ENCODE measurements around the gene GPD1.
"Not testable (repeated sequence)": the region's sequence is repeated elsewhere in the genome, so short reads cannot be mapped to it uniquely, and the experiment has no call there.

The GPD1 gene

DNA sequence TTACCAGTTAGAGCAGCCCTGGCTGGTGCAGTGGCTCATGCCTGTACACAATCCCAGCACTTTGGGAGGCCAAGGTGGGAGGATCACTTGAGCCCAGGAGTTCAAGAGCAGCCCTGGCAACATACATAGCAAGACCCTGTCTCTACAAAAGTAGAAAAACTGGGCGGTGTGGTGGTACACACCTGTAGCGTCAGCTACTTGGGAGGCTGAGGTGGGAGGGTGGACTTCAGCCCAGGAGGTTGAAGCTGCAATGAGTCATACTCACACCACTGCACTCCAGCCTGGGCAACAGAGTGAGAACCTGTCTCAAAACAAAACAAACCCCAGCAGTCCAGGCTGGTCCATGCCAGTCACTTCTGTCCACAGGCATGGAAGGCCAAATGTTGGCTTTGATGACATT, 15.6 kb downstream of the GPD1 start:
- in situ Hi-C loops (cut with HindIII; ENCODE audit: low sequenced_read_pairs) = no loop called here

GRCh38 chr12:50120521-50120920, 16.7 kb downstream of the GPD1 start:
- in situ Hi-C loops (cut with HindIII; ENCODE audit: low sequenced_read_pairs) = no loop called here

DNA sequence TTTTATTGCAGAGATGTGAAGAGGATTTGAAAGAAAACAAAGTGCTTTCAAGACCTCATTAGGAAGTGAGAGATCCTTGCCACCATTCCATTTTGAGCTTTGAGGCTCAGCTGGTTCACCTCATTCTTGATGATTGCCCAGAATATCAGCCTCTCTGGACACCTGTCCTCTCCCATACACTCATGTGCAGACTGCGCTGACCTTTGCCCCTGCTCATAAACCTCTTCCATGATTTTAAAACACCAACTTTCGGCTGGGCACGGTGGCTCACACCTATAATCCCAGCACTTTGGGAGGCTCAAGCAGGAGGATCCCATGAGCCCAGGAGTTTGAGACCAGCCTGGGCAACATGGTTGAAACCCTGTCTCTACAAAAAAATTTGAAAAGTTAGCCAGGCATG, 17.1 kb downstream of the GPD1 start:
- in situ Hi-C loops (cut with HindIII; ENCODE audit: low sequenced_read_pairs) = no loop called here

GRCh38 chr12:50121641-50122040, 17.8 kb downstream of the GPD1 start:
- in situ Hi-C loops (cut with HindIII; ENCODE audit: low sequenced_read_pairs) = no loop called here

DNA sequence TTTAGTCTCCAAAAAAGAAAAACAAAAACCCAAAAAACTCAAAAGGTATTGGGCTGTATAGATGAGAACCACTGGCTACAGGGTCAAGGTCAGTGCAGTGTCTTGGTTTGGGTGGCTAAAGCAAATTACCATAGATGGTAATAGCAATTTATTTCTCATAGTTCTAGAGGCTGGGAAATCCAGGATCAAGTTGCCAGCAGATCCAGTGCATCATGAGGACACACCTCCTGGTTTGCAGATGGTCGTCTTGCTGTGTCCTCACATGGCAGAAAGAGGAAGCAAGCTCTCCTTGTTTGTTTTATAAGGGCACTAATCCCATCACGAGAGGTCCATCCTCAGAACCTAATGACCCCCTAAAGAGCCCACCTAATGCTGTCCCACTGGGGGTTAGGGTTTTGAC, 19.4 kb downstream of the GPD1 start:
- in situ Hi-C loops (cut with HindIII; ENCODE audit: low sequenced_read_pairs) = no loop called here

- in situ Hi-C loops (cut with HindIII; ENCODE audit: low sequenced_read_pairs) = no loop called here
Observed at GRCh38 chr12:50127546-50127945, 23.7 kb downstream of the GPD1 start.

- in situ Hi-C loops (cut with HindIII; ENCODE audit: low sequenced_read_pairs) = no loop called here
Observed at GRCh38 chr12:50129290-50129689, 25.5 kb downstream of the GPD1 start.

DNA sequence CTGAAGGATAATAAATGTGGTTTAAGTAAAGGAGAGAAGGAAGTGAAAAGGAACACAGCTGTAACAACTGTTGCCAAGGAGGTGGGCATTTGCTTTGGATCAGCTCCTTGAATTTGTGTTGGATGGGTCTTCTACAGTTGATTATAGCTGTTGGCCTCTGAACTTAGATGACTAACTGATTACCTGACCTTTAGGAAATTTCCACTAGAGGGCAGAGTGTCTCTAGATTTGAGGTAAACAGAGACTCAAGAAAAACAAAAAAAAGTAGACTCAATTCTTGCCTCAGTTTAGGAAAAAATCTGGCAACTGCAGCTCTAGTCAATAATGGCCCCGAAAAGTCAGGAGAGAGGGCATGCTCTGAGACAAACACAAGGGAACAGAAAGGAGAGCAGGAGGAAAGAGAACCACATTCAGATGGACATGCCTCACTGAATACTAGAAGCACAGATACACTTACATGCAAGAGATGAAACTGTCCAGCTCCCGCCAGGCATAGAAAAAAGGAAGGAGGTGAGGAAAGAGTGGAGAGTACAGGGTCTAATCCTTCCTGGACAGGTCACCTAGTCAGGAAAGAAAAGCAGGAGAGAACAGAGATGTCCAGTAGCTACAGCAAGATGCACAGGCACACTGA, 28.8 kb downstream of the GPD1 start:
- in situ Hi-C loops (cut with HindIII; ENCODE audit: low sequenced_read_pairs) = no loop called here

GRCh38 chr12:50142993-50143392, 39.2 kb downstream of the GPD1 start:
- in situ Hi-C loops (cut with HindIII; ENCODE audit: low sequenced_read_pairs) = no loop called here

DNA sequence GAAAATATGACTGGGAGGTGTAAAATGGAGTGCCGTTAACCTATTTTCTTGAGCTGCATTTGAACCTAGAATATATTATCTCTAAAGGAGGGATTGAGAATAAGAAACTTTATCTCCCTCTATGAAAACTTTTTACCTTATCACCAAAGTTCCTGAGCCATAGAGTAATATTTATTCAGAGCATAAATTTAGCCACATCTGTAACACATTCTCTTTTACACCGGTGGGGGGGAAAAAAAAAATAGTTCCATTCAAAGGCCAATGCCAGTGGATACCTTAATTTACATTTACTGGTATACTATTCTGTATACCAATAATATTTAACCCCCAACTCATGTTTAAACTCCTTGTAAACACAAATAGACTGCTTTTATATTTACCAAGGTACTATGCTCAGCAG, 41.6 kb downstream of the GPD1 start:
- in situ Hi-C loops (cut with HindIII; ENCODE audit: low sequenced_read_pairs) = no loop called here

DNA sequence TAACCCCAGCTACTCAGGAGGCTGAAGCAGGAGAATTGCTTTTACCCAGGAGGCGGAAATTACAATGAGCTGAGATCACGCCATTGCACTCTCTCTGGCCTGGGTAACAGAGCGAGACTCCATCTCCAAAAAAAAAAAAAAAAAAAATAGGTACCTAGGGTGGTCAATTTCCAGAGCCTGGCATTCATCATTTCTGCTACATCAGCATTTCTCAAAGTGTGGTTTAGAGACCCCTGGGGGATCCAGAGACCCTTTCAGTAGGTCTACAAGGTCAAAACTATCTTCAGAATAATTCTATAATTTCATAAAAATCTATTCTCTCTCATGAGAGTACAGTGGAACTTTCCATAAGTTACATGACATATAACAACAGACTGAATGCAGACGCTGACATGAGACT, 43.5 kb downstream of the GPD1 start:
- in situ Hi-C loops (cut with HindIII; ENCODE audit: low sequenced_read_pairs) = no loop called here

DNA sequence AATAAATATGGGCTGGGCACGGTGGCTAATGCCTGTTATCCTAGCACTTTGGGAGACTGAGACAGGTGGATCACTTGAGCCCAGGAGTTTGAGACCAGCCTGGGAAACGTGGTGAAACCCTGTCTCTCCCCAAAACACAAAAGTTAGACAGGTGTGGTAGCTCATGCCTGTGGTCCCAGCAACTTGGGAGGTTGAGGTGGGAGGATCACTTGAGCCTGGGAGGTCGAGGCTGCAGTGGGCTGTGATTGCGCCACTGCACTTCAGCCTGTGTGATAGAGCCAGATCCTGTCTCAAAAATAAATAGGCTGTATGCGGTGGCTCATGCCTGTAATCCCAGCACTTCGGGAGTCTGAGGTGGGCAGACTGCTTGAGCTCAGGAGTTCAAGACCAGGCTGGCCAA, 44.2 kb downstream of the GPD1 start:
- in situ Hi-C loops (cut with HindIII; ENCODE audit: low sequenced_read_pairs) = not testable (repeated sequence)

GRCh38 chr12:50149311-50149710, 45.5 kb downstream of the GPD1 start:
- in situ Hi-C loops (cut with HindIII; ENCODE audit: low sequenced_read_pairs) = no loop called here

GRCh38 chr12:50151047-50151687, 47.4 kb downstream of the GPD1 start:
- in situ Hi-C loops (cut with HindIII; ENCODE audit: low sequenced_read_pairs) = no loop called here

GRCh38 chr12:50154947-50155346, 51.1 kb downstream of the GPD1 start:
- in situ Hi-C loops (cut with HindIII; ENCODE audit: low sequenced_read_pairs) = not testable (repeated sequence)

DNA sequence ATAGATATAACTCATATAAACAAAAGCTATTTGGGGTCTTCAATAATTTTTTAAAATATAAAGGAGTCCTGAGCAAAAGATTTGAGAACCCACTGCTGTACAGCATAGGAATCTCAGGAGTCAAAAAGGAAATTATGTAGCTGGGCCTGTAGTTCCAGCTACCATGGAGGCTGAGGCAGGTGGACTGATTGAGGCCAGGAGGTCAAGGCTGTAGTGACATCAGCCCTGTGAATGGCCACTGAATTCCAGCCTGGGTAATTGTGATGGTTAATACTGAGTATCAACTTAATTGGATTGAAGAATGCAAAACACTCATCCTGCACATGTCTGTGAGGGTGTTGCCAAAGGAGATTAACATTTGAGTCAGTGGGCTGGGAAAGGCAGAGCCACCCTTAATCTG, 52.8 kb downstream of the GPD1 start:
- in situ Hi-C loops (cut with HindIII; ENCODE audit: low sequenced_read_pairs) = no loop called here

DNA sequence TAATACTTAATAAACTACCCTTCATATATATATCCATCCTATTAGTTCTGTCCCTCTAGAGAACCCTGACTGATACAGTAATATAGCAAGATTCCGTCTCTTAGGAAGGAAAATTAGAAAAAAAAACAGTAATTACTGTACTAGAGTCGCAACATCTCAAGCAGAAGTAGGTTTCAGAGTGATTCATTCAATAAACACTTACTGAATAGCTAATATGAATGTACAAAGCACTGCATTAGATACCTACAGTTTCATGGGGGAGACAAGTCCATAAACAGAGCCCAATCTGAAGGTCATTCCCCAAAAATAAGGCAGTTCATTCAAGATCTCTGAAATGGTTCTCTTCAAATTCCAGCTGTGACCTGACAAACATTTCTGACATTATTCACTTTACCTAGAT, 53.5 kb downstream of the GPD1 start:
- in situ Hi-C loops (cut with HindIII; ENCODE audit: low sequenced_read_pairs) = no loop called here

DNA sequence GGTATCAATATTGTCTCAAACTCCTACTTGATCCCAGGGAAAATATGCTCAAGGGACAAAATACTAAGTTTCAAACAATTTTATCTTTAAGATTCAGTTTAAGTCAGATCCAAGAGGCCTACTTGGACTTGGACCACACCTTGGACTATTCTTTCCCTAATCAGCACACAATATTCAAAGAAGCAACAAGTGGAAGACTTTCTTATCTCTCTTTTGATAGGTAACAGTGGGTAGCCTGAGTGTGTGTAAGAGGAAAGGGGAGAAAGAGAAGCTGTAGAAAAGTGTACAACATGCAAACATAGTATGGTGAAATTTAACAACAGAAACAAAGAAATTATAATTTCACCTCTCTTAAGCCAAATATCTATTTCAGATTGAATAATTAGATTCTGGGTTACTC, 56.8 kb downstream of the GPD1 start:
- in situ Hi-C loops (cut with HindIII; ENCODE audit: low sequenced_read_pairs) = no loop called here

Data from DLD1 (cell line).